GM18909 (cell line): Measurements from ENCODE around the gene ZCCHC8.
"Not testable (repeated sequence)": the region's sequence is repeated elsewhere in the genome, so short reads cannot be mapped to it uniquely, and the experiment has no call there.

Experiments used
- ATAC-seq: cut with Tn5 transposase; IDR thresholded peaks from one replicate; pipeline ENCODE4 v1.9.1; 2021; ENCODE audit warnings: mild to moderate bottlenecking; ENCODE audit not compliant: unreplicated experiment, poor library complexity

Gene ZCCHC8

DNA sequence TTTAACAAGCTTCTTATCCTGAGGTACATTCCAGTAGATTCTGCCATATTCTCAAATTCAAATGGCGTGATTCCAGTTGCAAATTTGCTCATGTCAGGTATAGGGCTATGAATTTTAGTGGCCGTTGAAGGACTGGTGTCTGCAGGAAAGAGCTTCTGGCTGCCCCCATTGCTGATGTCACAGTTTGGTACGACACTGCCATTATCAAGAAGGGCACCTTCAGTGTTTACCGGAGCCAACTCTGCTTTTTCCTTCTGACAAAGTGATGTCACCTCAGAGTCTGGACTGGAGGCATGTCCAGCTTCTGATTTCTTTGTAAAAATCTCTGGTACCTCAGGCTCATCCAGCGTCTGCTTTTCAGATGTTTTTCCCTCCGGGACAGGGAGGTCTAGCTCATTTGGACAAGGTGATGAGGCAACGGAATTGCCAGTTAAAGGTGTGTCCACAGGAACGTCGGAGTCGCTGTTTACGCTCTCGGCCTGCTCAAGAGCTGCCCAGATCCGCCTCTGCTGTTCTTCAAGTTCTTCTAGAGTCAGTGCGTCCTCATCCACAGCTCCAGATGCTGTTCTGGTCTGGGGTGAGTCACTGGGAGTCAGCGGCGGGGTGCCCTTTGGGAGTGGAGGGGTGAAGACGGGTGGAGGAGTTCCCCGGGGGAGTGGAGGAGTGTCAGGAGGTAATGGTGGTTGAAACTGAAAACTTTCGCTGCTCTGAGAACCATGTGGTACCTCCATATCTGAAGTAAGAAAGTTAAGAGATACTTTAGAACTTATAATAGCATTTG, 27.0 kb downstream of the ZCCHC8 start:
- no peak for ATAC-seq

DNA sequence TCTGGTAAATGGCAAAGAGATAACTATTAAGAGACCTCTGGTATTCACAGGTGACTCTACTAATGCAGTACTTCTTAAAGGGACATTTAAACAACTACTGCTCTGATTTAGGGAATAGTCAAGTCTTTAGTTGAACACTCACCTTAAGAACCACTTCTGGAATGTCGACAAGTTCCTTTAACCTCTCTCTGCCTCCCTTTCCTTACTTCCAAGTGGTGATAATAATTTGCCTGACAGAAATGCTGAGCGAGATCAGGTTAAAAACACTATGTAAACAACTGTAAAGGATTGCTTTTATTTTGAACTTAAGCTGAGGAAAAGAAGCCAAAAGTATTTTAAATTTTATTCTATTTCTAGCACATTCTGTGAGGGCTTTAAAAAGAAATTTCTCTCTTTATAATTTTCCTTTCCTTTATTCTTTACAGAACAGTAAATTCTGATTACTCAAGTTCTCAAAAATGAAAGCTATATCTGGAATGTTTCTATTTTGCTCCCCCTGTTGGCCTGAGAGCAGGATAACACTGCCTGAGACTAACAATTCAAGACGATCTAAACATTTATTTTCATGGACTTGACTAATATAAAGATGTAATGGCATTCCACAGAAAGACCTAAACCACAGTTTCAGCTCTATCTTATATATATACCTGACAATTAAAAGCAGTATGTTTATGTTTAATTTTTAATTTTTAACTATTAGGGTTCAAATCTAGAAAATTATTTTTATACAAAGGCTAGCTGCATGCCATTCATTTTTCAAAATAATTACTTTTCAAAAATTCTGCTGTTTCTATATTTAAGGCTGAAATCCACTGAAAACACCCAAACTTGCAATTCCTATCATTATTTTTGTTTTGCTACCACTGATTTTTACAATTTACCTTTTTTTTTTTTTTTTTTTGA, 29.2 kb downstream of the ZCCHC8 start:
- ATAC-seq = no peak

DNA sequence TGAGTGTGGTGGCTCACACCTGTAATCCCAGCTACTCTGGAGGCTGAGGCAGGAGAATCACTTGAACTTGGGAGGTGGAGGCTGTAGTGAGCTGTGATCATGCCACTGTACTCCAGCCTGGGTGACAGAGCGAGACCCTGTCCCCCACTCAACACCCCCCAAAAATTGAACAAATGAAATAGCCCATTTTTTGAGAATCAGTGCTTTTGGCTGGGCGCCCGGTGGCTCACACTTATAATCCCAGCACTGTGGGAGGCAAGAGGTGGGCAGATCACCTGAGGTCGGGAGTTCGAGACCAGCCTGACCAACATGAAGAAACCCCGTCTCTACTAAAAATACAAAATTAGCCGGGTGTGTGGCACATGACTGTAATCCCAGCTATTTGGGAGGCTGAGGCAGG, 30.2 kb downstream of the ZCCHC8 start:
- not testable (repeated sequence) for ATAC-seq

DNA sequence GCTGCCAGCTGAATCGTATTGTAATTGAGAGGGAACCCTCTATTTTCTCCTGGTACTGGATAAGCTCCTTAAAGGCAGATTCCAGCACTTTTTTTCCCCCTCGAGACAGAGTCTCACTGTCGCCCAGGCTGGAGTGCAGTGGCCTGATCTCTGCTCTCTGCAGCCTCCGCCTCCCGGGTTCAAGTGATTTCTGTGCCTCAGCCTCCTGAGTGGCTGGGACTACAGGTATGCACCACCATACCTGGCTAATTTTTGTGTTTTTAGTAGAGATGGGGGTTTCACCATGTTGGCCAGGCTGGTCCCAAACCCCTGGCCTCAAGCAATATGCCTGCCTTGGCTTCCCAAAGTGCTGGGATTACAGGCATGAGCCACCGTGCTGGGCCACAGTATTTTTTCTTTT, 30.9 kb downstream of the ZCCHC8 start:
- ATAC-seq = not testable (repeated sequence)

DNA sequence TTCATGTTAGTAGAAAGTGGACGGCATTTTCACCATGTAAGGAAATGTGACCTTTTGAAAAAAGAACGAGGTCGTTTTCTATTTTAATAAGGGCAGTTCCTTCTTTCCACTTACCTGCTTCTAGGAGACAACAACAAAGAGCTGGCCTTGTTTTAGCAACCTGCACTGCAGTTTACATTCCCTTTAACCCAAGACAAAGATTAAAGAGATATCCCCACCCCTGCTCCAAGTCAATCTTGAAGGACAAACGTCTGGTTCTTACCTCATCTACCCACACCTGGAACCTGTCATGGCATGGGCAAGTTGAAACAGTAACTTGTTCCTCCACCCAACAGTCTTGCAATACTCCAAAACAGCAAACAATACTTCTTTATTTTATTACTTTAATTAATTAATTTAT, 32.7 kb downstream of the ZCCHC8 start:
- ATAC-seq = no peak

DNA sequence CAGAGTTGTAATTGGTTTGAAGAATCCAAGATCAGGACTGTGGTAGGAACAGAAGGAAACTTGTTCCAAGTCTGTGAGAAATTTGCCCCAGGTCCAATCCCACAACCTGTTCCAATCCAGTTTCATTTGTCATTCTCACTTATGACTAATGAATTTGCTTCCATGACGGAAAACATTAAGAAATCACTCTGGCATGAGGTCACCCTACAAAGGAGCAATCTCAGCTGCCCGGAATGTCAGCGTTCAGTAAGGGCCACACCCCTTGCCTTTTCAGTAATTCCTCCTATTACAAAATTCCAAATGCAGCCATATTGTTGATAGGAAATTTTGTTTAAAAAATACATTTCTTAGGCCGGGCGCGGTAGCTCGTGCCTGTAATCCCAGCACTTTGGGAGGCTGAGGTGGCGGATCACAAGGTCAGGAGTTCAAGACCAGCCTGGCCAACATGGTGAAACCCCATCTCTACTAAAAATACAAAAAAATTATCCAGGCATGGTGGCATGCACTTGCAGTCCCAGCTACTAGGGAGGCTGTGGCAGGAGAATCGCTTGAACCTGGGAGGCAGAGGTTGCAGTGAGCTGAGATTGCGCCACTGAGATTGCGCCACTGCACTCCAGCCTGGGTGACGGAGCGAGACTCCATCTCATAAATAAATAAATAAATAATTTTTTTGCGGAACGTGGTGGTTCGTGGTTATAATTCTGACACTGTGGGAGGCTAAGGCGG, 36.3 kb downstream of the ZCCHC8 start:
- ATAC-seq = not testable (repeated sequence)

DNA sequence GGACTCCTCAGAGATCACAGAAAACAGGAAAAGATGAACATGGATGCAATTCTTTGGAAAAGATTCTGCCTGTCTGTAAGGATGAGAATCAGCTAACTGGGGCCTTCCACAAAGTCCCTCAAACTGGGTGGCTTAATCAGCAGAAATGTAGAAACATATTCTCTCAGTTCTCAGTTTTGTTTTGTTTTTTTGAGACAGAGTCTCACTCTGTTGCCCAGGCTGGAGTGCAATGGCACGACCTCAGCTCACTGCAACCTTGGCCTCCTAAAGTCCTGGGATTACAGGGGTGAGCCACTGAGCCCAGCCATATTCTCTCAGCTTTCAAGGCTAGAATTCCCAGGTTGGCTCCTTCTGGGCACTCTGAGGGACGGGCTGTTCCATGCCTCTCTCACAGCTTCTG, 40.1 kb downstream of the ZCCHC8 start:
- no peak for ATAC-seq

DNA sequence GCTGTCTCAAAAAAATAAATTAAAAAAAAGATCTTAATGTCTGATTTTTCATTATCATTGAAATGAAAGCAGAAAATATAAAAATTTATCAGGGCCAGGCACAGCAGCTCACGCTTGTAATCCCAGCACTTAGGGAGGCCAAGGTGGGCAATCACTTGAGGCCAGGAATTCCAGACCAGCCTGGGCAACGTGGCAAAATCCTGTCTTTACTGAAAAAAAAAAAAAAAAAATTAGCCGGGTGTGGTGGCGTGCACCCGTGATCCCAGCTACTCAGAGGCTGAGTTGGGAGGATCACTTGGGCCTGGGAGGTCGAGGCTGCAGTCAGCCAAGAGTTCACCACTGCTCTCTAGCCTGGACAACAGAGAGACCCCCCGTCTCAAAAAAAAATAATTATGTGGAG, 40.7 kb downstream of the ZCCHC8 start:
- ATAC-seq = no peak

DNA sequence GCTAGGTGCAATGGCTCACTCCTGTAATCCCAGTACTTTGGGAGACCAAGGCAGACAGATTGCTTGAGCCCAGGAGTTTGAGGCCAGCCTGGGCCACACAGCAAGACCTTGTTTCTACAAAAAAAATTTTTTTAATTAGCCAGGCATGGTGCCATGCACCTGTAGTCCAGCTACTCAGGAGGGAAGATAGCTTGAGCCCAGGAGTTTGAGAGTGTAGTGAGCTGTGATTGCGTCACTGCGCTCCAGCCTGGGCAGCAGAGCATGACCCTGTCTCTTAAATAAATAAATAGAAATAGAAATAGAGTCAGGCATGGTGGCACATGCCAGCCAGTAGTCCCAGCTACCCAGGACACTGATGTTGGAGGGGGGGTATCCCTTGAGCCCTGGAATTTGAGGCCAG, 41.5 kb downstream of the ZCCHC8 start:
- no peak for ATAC-seq

DNA sequence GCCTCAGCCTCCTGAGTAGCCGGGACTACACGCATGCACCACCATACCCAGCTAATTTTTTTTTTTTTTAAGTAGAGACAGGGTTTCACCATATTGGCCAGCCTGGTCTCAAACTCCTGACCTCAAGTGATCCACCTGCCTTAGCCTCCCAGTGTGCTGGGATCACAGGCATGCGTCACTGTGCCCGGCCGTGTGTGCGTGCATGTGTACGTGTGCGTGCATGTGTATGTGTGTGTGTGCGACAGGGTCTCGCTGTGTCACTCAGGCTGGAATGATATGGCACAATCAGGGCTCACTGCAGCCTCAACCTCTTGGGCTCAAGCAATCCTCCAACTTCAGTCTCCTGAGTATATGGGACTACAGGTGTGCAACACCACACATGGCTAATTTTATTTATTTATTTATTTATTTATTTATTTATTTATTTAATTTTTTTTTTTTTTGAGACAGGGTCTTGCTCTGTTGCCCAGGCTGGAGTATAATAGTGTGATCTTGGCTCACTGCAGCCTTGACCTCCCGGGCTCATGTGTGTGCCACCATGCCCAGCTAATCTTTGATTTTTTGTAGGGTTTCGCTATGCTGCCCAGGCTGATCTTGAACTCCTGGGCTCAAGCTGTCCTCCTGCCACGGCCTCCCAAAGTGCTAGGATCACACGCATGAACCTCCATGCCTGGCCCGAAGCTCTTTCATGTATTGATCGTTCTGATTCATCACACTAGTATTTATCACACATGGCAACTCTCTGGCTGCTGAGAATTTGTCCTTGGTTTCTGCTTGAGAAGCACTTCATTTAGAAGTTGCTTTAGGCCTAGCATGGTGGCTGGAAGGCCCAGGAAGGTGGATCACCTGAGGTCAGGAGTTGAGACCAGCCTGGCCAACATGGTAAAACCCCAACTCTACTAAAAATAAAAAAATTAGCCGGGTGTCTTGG, 42.4 kb downstream of the ZCCHC8 start:
- ATAC-seq = no peak

DNA sequence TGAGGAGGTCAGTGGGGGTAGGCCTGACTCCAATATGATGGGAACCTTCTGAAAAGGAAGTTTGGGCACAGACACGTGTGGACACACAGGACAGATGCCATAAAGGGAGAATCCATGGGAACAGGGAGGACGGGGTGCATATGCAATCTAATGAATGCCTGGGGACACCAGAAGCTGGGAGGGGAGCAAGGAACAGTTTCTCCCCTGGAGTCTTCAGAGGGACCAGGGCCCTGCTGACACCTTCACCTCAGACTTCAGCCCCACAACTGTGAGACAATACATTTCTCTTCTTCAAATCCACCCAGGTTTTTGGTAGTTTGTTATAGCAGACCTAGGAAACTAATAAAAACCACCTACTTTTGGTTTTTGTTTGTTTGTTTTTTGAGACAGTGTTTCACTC, 43.1 kb downstream of the ZCCHC8 start:
- no peak for ATAC-seq

DNA sequence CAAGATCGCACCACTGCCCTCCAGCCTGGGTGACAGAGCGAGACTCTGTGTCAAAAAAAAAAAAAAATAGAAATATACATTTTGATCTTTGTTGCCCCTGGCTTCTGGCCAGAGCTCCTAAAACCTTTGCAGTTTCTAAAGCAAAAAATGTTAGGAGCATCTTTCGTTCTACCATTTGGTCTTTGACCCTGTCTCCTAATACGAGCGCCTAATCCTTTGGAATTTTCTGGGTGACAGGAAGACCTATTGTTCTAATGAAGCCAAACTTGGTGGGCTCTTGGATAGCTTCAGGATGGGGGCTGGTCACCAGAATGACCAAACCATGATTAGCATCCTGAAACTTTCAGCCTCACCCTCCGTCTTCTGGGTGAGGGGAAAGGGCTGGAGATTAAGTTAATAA, 46.0 kb downstream of the ZCCHC8 start:
- no peak for ATAC-seq

DNA sequence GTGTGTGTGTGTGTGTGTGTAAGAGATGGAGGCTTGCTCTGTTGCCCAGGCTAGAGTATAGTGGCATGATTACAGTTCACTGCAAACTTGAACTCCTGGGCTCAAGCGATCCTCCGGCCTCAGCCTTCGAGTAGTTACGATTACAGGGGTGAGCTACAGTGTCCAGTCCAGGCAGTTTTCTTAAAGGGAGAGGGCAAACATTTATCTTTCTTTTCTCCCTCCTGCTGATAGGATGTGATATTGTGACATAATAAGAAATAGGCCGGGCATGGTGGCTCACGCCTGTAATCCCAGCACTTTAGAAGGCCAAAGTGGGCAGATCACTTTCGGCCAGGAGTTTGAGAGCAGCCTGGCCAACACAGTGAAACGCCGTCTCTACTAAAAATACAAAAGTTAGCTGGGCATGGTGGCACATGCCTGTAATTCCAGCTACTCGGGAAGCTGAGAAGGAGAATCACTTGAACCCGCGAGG, 46.4 kb downstream of the ZCCHC8 start:
- ATAC-seq = no peak

DNA sequence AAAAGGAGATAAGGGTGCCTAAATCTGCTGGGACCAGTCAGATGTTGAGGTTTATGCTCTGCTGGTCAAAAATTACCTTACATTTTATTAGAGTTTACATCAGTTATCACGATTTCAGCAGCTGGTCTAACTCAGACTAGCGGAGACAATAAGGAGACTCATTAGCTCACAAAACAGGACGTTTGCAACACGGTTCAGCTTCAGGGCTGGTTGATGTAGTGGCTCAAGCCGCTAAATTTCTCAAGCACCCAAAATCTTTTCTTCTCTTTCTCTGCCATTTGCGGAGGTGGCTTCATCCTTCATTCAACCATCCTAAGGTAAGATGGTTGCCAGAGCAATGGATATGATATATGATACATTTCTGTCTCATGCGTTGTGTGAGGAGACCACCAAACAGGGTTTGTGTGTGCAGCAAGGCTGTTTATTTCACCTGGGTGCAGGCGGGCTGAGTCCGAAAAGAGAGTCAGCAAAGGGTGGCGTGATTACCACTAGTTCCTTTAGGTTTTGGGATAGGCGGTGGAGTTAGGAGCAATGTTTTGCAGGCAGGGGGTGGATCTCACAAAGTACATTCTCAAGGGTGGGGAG, 47.9 kb downstream of the ZCCHC8 start:
- ATAC-seq = no peak

DNA sequence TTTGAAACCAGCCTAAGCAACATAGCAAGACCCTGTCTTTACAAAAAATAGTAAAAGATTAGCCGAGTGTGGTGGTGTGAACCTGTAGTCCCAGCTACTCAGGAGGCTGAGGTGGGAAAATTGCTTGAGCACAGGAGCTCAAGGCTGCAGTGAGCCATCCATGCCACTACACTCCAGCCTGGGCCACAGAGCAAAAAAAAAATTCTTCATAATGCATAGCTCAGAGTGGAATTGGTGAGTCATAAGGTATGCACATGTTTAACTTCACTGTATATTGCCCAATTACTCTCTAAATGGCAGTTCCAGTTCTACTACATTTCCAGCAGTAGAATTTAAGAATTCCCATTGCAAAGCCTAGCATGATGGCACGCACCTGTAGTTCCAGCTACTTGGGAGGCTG, 51.4 kb downstream of the ZCCHC8 start:
- ATAC-seq = no peak

DNA sequence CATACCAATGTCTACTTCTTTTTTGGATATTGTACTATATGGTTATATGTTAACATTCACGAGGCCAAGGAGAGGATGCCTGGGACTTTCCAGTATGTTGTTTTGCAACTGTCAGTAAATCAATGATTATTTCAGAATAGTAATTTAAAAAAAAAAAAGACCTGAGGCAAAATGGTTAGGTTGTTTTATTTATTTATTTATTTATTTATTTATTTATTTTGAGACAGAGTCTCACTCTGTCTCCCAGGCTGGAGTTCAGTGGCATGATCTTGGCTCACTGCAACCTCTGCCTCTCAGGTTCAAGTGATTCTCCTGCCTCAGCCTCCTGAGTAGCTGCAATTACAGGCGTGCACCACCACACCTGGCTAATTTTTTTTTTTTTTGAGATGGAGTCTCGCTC, 52.9 kb downstream of the ZCCHC8 start:
- not testable (repeated sequence) for ATAC-seq

DNA sequence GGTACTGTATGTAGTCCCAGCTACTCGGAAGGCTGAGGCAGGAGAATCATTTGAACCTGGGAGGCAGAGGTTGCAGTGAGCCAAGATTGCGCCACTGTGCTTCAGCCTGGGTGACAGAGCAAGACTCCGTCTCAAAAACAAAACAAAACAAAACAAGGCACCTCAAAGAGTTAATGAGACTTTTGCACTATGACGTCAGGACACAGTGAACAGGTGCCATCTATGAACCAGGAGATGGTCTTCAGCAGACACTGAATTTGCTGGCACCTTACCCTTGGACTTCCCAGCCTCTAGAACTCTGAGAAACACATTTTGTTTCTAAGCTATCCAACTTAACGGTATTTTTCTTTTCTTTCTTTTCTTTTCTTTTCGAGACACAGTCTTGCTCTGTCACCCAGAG, 54.3 kb downstream of the ZCCHC8 start:
- not testable (repeated sequence) for ATAC-seq

DNA sequence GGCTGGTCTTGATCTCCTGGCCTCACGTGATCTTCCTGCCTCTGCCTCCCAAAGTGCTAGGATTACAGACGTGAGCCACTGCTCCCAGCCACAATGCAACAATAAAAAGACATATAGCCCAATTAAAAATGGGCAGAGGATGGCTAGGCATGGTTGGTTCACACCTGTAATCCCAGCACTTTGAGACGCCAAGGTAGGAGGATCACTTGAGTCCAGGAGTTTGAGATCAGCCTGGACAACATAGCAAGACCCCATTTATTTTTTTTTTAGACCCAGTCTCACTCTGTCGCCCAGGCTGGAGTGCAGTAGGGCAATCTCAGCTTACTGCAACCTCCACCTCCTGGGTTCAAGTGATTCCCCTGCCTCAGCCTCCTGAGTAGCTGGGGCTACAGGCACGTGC, 56.7 kb downstream of the ZCCHC8 start:
- not testable (repeated sequence) for ATAC-seq

DNA sequence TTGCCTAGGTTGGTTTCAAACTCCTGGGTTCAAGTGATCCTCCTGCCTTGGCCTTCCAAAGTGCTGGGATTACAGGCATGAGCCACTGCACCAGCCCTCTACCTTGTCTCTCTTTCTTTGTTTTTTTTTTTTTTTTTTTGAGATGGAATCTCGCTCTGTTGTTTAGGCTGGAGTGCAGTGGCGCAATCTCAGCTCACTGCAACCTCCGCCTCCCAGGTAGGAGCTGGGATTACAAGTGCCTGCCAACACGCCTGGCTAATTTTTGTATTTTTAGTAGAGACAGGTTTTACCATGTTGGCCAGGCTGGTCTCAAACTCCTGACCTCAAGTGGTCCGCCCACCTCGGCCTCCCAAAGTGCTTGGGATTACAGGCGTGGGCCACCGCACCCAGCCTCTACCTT, 61.9 kb downstream of the ZCCHC8 start:
- not testable (repeated sequence) for ATAC-seq
